Kidney glomerular epithelial cell (primary cell): ENCODE results near the gene EPHA6.
A peak's percentile ranks its signal among the peaks of the same experiment; 100 is the strongest.

Experiments used
- DNase-seq: peaks from one replicate; lab custom pipeline; 2025; lab: John Stamatoyannopoulos, UW

The EPHA6 gene

DNA sequence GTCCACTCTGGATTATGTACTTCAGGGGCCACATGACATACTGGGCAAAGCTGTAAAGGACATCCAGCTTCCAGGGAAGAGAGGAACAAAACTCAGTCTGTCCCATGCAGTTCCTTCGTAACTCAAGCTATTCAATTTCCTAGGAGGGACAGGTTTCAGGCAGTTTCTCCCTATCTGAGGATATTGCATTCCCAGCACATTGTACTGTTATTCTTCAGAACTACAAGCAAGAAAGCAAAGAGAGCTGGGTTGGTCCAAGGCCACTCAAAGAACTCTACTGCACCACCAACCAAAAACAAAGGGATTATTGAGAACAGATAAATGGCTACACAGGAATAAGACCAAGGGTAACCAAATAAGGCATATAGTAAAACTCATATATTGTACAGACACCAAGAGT, 832.5 kb downstream of the EPHA6 start:
- no peak for DNase-seq

DNA sequence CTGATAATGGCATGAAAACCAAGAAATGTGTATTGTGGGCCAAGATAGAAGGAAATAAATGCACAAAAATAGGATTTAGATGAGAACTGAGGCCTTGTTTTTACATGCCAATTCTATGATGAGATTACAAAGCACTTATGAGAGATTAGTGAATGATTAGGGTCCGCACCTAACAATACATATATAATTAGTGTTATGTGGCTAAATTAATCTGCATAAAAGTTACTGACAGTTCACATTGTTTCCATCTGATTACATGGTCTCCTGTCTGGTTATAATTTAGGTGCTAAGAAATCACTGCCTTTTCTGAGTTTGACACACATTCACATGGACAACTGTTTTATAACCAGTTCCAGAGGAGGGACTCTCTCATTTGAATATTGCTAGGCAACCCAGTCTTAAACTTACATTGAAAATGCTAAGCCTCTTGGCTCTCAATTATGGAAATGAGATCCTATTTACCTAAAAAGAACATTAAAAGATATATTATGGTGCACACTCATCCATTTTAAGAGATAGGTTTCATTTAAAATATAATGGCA, 833.1 kb downstream of the EPHA6 start:
- DNase-seq, result no peak

DNA sequence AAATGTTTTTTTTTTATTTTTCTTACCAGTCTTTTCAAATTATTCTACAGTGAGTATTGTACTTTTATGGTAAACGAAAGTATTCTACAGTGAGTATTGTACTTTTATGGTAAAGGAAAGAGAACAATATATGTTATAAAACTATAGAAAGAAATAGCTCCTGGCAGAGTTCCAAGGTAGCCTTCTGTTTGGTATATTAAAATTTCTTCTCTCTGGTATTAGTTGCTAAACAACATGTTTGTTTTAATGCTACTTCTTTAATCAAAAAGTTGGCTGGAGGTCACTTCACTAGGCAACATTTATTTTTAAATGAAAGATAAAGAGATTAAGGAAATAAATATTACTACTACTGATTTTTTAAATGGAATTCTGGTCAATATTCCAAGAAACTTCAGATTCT, 841.6 kb downstream of the EPHA6 start:
- DNase-seq, result no peak

DNA sequence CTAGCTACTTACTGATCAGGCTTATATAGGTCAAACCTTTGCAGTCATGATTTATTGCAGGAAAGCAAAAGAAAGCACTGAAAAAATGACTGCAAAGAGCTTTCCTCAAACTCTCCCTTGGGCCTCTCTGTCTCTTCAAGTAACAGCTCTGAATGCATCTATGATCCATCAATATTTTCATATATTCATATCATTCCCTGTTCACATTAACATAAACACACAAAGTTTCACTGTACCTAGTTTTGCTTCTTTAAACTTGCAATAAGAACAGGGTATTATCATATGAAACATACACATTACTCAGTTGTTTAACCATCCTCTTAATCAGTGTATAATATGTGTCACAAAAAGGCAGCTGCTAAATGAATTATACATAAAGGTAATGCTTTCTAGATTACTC, 842.2 kb downstream of the EPHA6 start:
- no peak for DNase-seq

DNA sequence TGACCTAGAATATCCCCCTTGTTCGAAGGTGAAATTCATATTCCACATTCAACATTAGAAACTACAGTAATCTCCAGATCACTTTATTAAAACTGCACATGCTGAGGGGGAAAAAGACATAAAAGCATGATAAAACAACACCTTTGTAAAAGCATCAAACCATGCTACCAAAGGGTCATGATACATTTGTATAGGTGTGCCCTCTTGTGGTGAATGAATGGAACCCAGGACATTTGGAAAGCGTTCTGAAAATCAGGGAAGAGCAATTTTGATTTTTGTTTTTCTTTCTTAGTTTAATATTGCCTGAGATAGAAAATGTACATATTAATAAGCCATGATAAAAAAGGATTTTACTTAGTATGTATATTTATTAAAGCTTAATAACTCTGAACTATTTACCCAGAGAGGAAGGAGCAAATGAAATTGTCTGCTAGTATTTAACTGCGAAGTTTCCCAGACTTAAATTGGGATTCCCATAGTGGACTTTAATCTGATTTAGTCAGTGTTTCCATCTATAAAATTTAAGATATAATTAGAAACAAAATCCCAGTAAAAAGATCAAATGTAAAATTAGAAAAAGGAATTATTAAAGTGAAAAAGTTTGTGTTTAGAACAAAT, 844.4 kb downstream of the EPHA6 start:
- peak; percentile 36 for DNase-seq

DNA sequence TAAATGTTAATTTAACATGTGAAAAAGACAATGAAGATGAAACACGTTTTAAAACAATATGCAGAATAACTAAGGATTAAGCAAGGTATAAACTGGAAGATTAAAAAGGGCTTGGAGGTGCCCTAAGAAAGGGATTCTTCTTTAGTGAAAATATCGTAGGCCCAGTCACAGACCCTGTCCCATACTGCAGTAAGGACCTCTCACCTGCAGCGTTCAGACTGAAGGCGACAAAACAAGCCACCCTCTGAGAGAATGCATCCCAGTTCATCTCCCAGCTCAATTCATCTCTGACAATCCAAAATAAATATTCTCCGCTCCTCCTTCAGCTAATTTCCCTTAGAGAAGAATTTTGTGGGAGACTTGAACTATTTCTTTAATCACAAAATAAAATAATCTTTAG, 847.9 kb downstream of the EPHA6 start:
- no peak for DNase-seq

DNA sequence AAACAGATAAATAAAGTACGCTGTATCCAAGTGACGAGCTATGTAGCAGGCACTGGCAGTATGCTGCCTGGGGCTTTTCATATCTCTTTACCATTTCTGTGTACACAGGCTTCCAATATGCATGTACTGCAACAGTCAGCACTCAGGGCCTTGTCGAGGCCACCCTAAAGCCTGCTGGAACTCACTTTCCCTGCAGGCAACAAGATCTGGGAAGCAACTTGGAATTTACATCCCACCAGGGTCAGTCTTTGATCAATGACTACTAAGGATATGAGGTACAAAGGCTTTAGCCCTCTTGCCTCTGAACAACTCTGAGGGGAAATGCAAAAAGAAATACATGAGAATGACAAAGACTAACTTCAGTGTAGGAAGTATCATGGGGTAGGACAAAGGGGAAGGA, 848.4 kb downstream of the EPHA6 start:
- DNase-seq, result no peak

DNA sequence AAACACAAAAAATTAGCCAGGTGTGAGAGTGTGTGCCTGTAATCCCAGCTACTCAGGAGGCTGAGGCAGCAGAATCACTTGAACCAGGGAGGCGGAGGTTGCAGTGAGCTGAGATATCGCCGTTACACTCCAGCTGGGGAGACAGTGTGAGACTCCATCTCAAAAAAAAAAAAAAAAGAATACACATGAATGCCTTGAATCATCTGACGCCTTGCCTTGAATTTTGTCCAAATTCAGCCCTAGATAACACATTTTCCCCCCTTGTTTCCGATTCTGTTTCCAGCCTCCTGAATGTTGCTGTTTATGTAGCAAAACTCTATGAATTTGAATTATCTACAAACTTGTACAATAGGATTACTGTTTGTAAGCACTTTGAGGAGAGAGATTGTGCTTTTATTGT, 851.5 kb downstream of the EPHA6 start:
- DNase-seq, result no peak

DNA sequence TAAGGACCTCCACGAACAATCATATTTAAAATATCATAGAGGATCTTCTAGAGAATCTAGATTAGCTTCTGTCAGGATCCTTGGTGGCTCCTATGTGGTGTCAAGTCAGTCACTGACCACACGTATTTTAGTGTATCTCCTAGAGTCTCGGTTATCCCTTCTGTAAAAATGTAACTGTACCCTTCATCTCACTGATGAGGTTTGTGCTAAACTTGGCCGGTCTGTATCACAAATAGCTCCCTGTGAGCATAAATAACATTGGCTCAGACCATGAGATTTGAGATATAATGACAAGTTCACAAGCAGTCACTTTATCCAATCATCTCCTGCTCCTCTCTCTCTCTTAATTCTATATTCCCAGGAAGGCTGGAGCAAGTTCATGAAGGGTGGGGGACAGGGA, 856.6 kb downstream of the EPHA6 start:
- no peak for DNase-seq

DNA sequence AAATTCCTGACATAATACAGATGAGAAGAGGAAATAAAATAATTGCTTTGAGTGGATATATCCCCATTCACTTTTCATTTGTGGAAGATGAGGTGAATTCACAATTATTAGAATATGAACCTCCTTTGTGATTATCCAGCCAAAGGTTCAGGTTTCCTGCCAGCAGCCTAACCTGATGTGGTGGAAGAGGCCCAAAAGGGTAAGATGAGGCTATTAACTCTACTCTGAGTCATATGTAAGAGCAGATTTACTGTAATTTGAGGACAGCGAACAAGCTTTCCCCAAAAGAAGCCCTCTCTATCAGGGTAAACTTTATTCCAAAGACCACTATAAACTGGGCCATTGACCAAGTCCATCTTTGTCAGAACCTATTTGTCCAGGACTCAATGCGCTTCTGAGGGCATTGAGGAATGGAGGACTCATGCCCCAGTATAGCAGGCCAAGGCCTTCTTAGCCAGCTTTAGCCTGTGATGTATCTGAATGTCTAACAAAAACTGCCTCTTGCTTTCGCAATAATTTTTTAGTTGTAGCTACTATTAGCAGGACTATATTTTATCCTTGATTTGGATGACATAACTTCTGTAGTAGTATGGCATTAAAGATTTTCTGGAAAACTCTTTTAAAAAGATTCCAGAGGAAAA, 859.1 kb downstream of the EPHA6 start:
- no peak for DNase-seq

DNA sequence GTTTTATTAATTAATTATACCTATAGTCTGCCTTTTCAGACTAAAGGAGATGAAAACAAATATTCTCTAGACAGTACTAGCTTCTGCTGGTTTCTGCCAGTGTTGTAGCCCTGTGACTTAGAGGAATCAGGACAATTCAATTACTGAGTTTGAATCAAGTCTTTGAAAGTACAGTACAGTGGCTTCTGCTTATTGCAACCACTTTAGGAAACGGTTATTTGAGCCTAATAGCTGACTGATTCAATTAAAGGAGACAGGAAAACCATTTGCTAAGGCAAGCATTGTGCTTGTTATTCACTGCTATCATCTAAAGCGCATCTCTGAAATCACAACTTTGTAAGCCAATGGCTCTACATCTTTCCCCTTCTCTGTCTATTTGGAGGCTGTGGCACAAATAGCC, 860.1 kb downstream of the EPHA6 start:
- no peak for DNase-seq

DNA sequence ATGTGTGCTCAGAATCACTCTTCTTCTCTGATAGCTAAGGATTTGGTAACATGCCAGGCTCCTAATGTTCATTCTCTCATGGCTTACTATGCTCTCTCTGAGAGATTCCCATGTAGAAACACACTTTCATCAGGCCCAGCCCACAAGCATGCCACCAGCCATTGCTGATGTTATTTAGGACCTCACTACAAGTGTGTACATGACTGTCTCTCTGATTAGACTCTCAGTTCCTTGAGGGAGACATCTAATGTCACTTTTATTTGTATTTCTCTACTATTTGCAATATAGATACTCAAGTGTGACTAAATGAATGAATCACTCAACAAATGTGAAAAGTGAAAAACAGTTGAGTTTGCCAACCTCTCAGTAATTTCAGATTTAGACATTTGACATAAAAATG, 865.8 kb downstream of the EPHA6 start:
- DNase-seq, result no peak

DNA sequence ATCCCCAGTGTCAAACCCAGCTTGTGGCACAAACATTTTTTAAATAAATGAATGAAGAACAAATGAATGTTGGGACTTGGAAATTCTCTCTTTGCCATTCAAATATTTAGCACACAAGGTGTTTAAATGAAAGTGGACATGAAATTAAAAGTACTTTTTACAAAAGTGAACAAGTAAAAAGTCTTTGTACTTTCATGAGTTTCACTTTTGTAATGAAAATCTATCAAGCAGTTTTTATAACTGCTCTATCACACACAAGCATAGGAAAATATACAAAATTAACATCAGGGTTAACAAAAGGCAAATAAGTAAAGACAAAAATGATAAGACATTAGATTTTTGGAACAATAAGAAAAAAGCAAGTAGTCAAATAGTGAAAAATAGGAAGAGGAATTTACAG, 866.3 kb downstream of the EPHA6 start:
- DNase-seq, result no peak

DNA sequence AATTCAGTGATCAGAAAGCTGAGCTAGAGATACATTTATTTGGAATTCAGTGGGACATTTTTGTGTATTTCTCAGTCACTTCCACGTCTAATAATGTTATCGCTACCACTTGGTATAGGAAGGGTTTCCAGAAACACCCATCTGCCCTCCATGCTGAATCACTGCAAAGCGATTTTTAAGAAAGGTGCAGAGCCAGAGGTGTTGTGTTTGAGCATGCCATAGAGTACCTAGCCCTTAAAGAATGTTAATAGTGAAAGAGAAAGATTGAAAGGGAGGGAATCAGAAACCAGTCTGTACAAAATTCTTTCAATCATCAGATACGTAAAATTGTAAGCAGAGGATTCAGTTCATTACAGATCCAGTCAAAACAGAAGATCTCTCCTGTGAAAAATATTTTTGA, 870.1 kb downstream of the EPHA6 start:
- DNase-seq, result no peak

DNA sequence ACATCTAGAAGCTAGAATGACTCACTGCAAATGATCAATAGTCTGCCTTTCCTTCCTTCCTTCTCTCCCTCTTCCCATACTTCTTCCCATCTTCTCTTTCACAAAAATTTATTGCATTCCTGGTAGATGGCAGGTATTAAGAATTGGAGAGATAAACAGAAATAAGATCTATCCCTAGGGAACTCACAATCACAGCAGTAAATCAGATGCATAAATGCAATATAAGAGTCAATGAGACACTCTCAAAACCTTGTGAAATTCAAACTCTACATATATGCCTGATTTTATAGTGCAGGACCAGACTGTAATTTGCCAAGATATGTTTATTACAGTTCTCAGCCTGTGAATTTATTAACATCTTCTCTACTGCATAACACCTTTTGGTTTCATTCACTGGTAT, 871.9 kb downstream of the EPHA6 start:
- DNase-seq, result no peak

DNA sequence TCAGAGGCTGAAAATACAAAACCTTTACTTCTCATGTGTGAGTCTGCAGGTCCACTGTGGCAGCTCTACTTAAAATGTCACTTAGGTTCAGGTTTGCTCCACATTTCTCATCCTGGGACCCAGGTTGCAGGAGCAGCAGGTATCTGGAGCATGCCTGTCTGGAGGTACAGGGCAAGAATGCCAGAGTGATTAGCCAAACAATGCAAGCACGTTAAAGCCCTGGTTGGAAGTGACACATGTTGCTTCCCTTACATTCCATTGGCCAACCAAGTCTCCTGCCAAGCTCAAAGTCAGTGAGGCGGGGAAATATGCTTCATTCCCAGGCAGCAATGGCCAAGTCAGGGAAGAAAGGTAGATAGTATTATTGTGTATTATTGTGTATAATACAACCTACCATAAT, 873.3 kb downstream of the EPHA6 start:
- DNase-seq, result peak; percentile 58

DNA sequence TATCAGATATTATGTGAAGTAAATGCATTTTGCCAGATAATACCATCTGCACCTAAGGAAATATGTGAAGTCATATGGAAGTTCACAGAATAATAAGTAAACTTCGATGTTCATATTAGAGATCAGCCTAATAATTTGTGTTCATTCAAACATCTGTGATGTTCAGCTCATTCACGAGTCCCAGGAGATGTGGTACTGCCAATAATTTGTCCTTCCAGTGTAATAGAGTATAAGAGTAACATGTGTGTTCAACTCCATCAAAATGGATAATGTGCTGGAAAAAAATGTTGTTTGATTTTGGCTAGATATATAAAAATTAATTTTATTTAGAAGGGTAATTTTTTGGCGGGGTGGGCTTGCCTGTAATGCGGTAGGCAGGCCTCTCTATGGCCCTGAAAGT, 874.7 kb downstream of the EPHA6 start:
- no peak for DNase-seq

DNA sequence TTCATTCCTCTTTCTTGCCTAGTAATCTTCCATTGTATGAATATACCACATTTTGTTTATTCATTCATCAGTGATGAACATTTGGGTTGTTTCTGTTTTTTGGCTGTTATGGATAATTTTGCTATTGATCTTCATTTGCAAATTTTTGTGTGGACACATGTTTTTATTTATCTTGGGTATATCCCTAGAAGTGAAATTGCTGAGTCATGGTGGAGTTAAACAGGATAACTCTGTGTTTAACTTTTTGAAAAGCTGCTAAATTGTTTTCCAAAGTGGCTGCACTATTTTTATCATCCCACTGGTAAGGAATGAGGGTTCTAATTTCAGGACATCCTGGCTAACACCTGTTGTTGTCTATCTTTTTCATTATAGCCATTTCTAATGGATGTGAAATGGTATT, 875.6 kb downstream of the EPHA6 start:
- no peak for DNase-seq

DNA sequence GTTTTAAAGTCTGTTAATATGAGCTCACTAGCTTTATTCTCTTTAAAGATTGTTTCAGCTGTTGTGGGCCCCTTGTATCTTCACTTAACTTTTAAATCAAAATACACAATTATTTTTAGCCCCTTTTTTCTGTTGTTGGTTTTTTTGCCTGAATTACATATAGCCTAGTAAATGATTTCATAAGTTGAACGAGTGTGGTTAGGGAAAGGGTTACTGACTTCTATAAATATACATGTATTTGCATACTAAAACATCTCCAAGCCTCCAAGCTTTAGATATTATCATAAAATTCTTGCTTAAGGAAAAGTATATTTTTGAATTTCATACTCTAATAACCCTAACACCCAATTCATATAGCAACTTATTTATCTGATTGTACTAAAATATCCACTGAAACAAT, 877.0 kb downstream of the EPHA6 start:
- DNase-seq, result no peak

DNA sequence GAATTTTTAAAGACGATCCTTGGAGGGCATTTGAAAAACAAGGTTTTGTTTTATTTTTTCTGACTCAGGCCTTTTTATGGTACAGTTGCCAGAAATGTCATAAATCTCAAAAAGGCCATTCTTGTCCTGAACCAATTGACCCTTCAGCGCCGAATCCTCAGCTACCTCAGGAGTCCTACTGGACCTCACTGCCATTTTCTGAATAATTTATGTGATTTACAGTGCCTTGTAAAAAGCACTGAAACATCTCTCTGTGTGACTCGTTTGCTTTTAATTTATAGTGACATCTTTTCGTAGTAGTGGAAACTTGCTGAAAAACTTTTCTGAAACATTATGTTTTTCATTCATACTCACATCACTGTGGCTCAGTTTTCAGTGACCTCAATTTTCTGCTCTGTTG, 878.0 kb downstream of the EPHA6 start:
- DNase-seq, result no peak

DNA sequence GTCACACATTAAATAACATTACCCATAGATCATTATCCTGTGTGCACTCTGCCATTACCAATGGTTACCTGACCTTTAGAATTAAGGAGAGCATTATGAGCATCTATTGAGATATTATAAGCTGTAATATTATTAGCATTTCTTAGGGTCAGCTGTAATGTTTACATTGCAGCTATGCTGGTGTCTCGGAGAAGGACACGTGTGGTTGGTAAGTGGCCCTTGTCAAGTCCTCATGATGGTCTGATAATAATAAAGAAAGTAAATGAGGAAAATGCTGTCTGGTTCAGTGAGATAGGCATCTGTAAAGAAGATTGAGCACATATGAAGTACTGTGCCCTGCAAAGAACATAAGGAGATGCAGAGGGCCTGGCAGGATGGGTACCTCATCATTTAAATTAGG, 878.4 kb downstream of the EPHA6 start:
- no peak for DNase-seq

DNA sequence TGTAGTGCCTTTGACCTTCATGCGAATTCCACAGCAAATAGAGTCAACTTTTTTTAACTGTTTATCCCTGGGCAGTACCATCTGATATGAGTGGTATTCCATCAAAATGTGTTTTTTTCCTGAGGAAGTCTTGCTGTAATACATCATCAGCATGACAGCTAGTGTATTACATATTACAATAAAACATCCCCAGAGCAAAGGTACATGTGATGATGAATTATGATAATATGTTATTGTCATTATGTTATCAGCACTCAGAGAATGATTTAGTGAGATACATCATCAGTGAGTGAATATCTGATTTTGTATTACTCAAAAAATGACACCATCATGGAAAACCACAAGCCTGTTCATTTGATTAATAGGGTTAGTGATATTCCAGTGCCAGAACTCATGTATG, 880.5 kb downstream of the EPHA6 start:
- DNase-seq, result no peak

DNA sequence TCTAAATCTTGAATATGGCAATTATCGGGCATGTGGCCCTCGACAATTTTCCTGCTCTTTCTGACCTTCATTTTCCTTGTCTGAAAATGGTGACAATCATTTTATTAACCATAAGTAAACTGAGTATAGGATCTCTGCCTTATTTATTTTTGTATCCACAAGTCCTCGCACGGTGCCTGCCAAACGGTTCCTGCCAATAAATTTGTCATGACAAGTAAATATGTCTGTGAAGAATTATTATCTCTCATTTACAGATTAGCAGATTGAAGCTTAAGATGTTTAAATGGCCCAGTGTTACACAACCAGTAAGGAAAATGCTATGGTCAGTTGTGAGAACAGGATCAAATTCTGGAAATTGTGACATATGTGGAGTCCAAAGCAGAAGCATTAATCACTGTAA, 884.3 kb downstream of the EPHA6 start:
- DNase-seq, result no peak

DNA sequence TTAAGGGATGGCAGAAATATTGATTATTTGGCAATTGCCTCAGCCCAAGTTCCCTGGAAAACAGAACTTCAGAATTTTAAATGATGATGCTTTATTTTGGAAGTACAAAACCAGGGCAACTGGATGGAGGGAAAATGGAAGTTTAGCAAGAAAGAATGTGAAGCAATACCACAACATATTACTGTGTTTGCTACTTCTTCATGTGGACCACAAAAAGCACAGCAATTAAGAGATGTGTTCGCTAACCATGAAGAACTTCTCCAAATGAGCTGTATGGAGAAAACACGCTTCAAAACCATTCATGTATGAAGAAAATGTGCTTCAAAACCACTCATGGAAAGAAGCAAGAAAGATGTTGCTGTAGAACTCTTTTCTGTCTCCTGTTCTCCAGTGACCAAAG, 885.5 kb downstream of the EPHA6 start:
- no peak for DNase-seq
